T-cell (primary cell): ENCODE measurements around the gene PTPRS. TPM values are rescaled to one million over a fixed set of nuclear protein-coding genes. Genes with fewer than 3 reads are reported as not detected.

ENCODE experiments used
- ATAC-seq, 4 experiments: fragments of 200-7000 bp in 3 of 4; fragments of 150-1000 bp in 1 of 4; cut with Tn5 transposase; replicated peaks in 1 of 4; 1 replicate in 3 of 4; 2 replicates in 1 of 4; pipeline ENCODE4 v1.10.0; 2021; ENCODE audit warnings: moderate library complexity in 3 of 4, mild to moderate bottlenecking in 2 of 4, moderate number of reproducible peaks in 1 of 4
- CTCF ChIA-PET, 2 donors: fragments of 300-600 bp; sonication (Branson Sonifier 250); formaldehyde crosslinking; loops; one replicate each; lab custom pipeline; 2022; ENCODE audit warnings: antibody characterized with exemption in 2 of 2; lab: Charles Lee
- POLR2A ChIA-PET, 2 donors: fragments of 300-600 bp; sonication (Branson Sonifier 250); formaldehyde crosslinking; loops; one replicate each; lab custom pipeline; 2022; ENCODE audit warnings: antibody characterized with exemption in 2 of 2; lab: Charles Lee
- DNase-seq, 35 experiments: peaks; one replicate each; pipeline versions ENCODE4 v3.0.0 to v3.0.0-alpha.2; 2013 to 2023
- H3K27ac ChIP-seq: one replicate; pipeline ENCODE4 v1.5.1; 2013; ENCODE audit warnings: low read length
- H3K27me3 ChIP-seq, 2 experiments: replicated peaks in 1 of 2; 1 replicate in 1 of 2; 2 replicates in 1 of 2; pipeline versions ENCODE4 v1.6.1 to v1.7.0; 2013; ENCODE audit warnings: low read length in 1 of 2, mixed read lengths in 1 of 2; ENCODE audit not compliant: control insufficient read depth in 2 of 2, insufficient read depth in 2 of 2; ENCODE audit errors: extremely low read depth in 1 of 2
- H3K36me3 ChIP-seq, 2 donors: 1 replicate in 1 of 2; 2 replicates in 1 of 2; pipeline versions ENCODE4 v1.6.1 to v1.7.0; 2013; ENCODE audit warnings: low read length in 1 of 2; ENCODE audit not compliant: control insufficient read depth in 2 of 2, insufficient read depth in 1 of 2; ENCODE audit errors: extremely low read depth in 1 of 2
- H3K4me1 ChIP-seq, 2 experiments: 1 replicate in 1 of 2; 2 replicates in 1 of 2; pipeline versions ENCODE4 v1.6.1 to v1.7.0; 2013; ENCODE audit warnings: low read length in 2 of 2, mixed read lengths in 1 of 2; ENCODE audit not compliant: insufficient read depth in 2 of 2, control insufficient read depth in 1 of 2; ENCODE audit errors: extremely low read depth in 1 of 2
- H3K4me3 ChIP-seq, 2 donors: 1 replicate in 1 of 2; 2 replicates in 1 of 2; pipeline versions ENCODE4 v1.5.1 to v1.7.0; 2013; ENCODE audit warnings: mild to moderate bottlenecking in 2 of 2, low read length in 1 of 2, moderate library complexity in 1 of 2; ENCODE audit not compliant: control insufficient read depth in 1 of 2; ENCODE audit errors: extremely low read depth in 1 of 2
- H3K9me3 ChIP-seq: 2 replicates; pipeline ENCODE4 v1.7.0; 2013
- H3K27ac Mint-ChIP-seq, 2 donors: one replicate each; pipeline ENCODE4 v1.8.0; 2020 to 2021; ENCODE audit warnings: mild to moderate bottlenecking in 2 of 2, mixed read lengths in 2 of 2
- H3K27me3 Mint-ChIP-seq, 2 donors: one replicate each; pipeline ENCODE4 v1.8.0; 2021 to 2022; ENCODE audit warnings: mixed read lengths in 2 of 2
- H3K36me3 Mint-ChIP-seq: one replicate; pipeline ENCODE4 v1.8.0; 2021; ENCODE audit warnings: mixed read lengths
- H3K4me1 Mint-ChIP-seq, 3 donors: one replicate each; pipeline ENCODE4 v1.8.0; 2020 to 2022; ENCODE audit warnings: mixed read lengths in 3 of 3, mild to moderate bottlenecking in 1 of 3
- H3K4me3 Mint-ChIP-seq, 3 donors: one replicate each; pipeline ENCODE4 v1.8.0; 2020 to 2022; ENCODE audit warnings: mild to moderate bottlenecking in 3 of 3, mixed read lengths in 3 of 3, moderate library complexity in 3 of 3
- H3K9me3 Mint-ChIP-seq, 3 donors: one replicate each; pipeline ENCODE4 v1.8.0; 2020 to 2022; ENCODE audit warnings: mixed read lengths in 3 of 3
- WGBS: methylation state at CpG from one replicate; pipeline ENCODE4 v1.1.5; 2013; ENCODE audit warnings: missing lambda C conversion rate; ENCODE audit not compliant: insufficient coverage; 5-methylcytosine and 5-hydroxymethylcytosine counted together
- total RNA-seq, 35 experiments: library from RNA in 6 of 35; stranded (reverse) in 6 of 35; fragments of 120-200 nt in 1 of 35; gene quantifications; one replicate each; pipeline versions ENCODE4 v1.2.1 to v1.2.4 and lab custom pipeline; 2013 to 2026

Gene PTPRS
- total RNA-seq, 5 donors from 2014 or later (not counting 1 experiment from before 2014, with no cell fraction given), result 2.9 to 5.6 (median 4.1) TPM

- Mint-ChIP-seq H3K36me3 (no peaks in the 10 kb centered on the region), H3K4me1 (peaks cover 11 to 17% (median 14%) of the 10 kb centered on the region in 3 donors), H3K27ac (no peak overlapping the region), H3K27me3 (peaks cover 10 to 17% of the 10 kb centered on the region in 2 donors), H3K4me3 (peak overlapping the region in 1 of 3 donors; percentile 22), H3K9me3 (peaks cover 0 to 6% (median 0%) of the 10 kb centered on the region in 3 donors)
- no peaks in the 10 kb centered on the region for H3K9me3 ChIP-seq
- CTCF ChIA-PET, result no interaction called here
- DNase-seq, result no peak
- H3K4me1 ChIP-seq, result peaks cover 0 to 28% of the 10 kb centered on the region in 2 experiments
- peaks cover 0 to 36% of the 10 kb centered on the region in 2 experiments for H3K27me3 ChIP-seq
- no CpG with 5 or more reads among the region's 6 CpGs for WGBS
- no peak overlapping the region for H3K27ac ChIP-seq
- no peak overlapping the region for H3K4me3 ChIP-seq
- no peak for ATAC-seq
- H3K36me3 ChIP-seq, result no peaks in the 10 kb centered on the region
- POLR2A ChIA-PET, result no interaction called here
Observed at GRCh38 chr19:5296021-5296420, 44.6 kb downstream of the PTPRS start.

- DNase-seq, result no peak
- Mint-ChIP-seq H3K9me3 (peaks cover 0 to 6% (median 0%) of the 10 kb centered on the region in 3 donors), H3K36me3 (no peaks in the 10 kb centered on the region), H3K4me1 (peaks cover 11 to 19% (median 14%) of the 10 kb centered on the region in 3 donors), H3K27ac (no peak overlapping the region), H3K27me3 (peaks cover 10 to 22% of the 10 kb centered on the region in 2 donors), H3K4me3 (peak overlapping the region; percentile 34 to 79 (median 48))
- no peak for ATAC-seq
- Histone ChIP-seq H3K27me3 (peaks cover 0 to 47% of the 10 kb centered on the region in 2 experiments), H3K4me3 (no peak overlapping the region), H3K36me3 (peaks cover 0 to 3% of the 10 kb centered on the region in 2 donors), H3K27ac (no peak overlapping the region), H3K4me1 (peaks cover 0 to 28% of the 10 kb centered on the region in 2 experiments), H3K9me3 (no peaks in the 10 kb centered on the region)
- WGBS, result 72% methylated on average over 21 of the region's 22 CpGs
- POLR2A ChIA-PET, result no interaction called here
- CTCF ChIA-PET, result no interaction called here
Observed at GRCh38 chr19:5294403-5295160, 46.0 kb downstream of the PTPRS start.

- POLR2A ChIA-PET, result no interaction called here
- ATAC-seq, result peak; percentile 6 to 30 (median 29)
- H3K27ac Mint-ChIP-seq, result no peak overlapping the region
Observed at GRCh38 chr19:5293612-5294378, 46.8 kb downstream of the PTPRS start.

GRCh38 chr19:5292822-5293611 is 47.6 kb downstream of the PTPRS start:
- CTCF ChIA-PET, result interaction anchor here (0.7 kb wide), 2 partner anchors 345 to 1950 kb away, joined by 3 to 5 read pairs; no protein-coding TSS in a partner anchor
- WGBS, result under 1% methylated on average over 41 of the region's 70 CpGs
- Mint-ChIP-seq H3K4me1 (peaks cover 12 to 19% (median 14%) of the 10 kb centered on the region in 3 donors), H3K9me3 (no peaks in the 10 kb centered on the region), H3K27ac (no peak overlapping the region), H3K36me3 (no peaks in the 10 kb centered on the region), H3K27me3 (peaks cover 8 to 30% of the 10 kb centered on the region in 2 donors), H3K4me3 (peak overlapping the region; percentile 68 to 79 (median 69))
- no peak overlapping the region for H3K27ac ChIP-seq
- ATAC-seq, result peak; percentile 76 to 82 (median 78)
- DNase-seq, result peak; percentile 9 to 68 (median 43)
- peaks cover 0 to 28% of the 10 kb centered on the region in 2 experiments for H3K4me1 ChIP-seq
- H3K9me3 ChIP-seq, result no peaks in the 10 kb centered on the region
- H3K27me3 ChIP-seq, result peaks cover 0 to 58% of the 10 kb centered on the region in 2 experiments
- peak overlapping the region; percentile 36 to 62 for H3K4me3 ChIP-seq
- H3K36me3 ChIP-seq, result peaks cover 0 to 3% of the 10 kb centered on the region in 2 donors
- POLR2A ChIA-PET, result no interaction called here

More at GRCh38 chr19:5293612-5294378, 46.8 kb downstream of the PTPRS start:
- Histone ChIP-seq H3K27ac (no peak overlapping the region), H3K27me3 (peaks cover 0 to 51% of the 10 kb centered on the region in 2 experiments), H3K4me1 (peaks cover 0 to 28% of the 10 kb centered on the region in 2 experiments), H3K4me3 (peak overlapping the region; percentile 36 to 62), H3K36me3 (peaks cover 0 to 3% of the 10 kb centered on the region in 2 donors), H3K9me3 (no peaks in the 10 kb centered on the region)
- CTCF ChIA-PET, result no interaction called here
- Mint-ChIP-seq H3K36me3 (no peaks in the 10 kb centered on the region), H3K4me1 (peaks cover 11 to 19% (median 14%) of the 10 kb centered on the region in 3 donors), H3K4me3 (peak overlapping the region; percentile 68 to 79 (median 69)), H3K9me3 (peaks cover 0 to 4% (median 0%) of the 10 kb centered on the region in 3 donors), H3K27me3 (peaks cover 10 to 27% of the 10 kb centered on the region in 2 donors)
- peak in 9 of 35 experiments; percentile 2 to 20 (median 6) for DNase-seq
- WGBS, result 9% methylated on average over 29 of the region's 47 CpGs

GRCh38 chr19:5292453-5292821 is 48.2 kb downstream of the PTPRS start:
- H3K9me3 Mint-ChIP-seq, result no peaks in the 10 kb centered on the region
- H3K4me1 Mint-ChIP-seq, result peaks cover 14 to 19% (median 16%) of the 10 kb centered on the region in 3 donors
- Histone ChIP-seq H3K9me3 (no peaks in the 10 kb centered on the region), H3K4me3 (peak overlapping the region; percentile 26 to 45), H3K4me1 (peaks cover 0 to 28% of the 10 kb centered on the region in 2 experiments), H3K27me3 (peaks cover 0 to 64% of the 10 kb centered on the region in 2 experiments), H3K36me3 (peaks cover 0 to 3% of the 10 kb centered on the region in 2 donors), H3K27ac (no peak overlapping the region)
- peak overlapping the region; percentile 62 to 77 (median 65) for H3K4me3 Mint-ChIP-seq
- H3K36me3 Mint-ChIP-seq, result no peaks in the 10 kb centered on the region
- 0% methylated on average over 4 of the region's 17 CpGs for WGBS
- no peak overlapping the region for H3K27ac Mint-ChIP-seq
- ATAC-seq, result peak in 1 of 4 experiments; percentile 27
- peak in 10 of 35 experiments; percentile 7 to 38 (median 24) for DNase-seq
- H3K27me3 Mint-ChIP-seq, result peaks cover 11 to 32% of the 10 kb centered on the region in 2 donors
- CTCF ChIA-PET, result interaction anchor here (0.7 kb wide), 2 partner anchors 345 to 1949 kb away, joined by 3 to 5 read pairs; no protein-coding TSS in a partner anchor
- POLR2A ChIA-PET, result no interaction called here
